Measurements from ENCODE around the gene QPCT. TPM values are rescaled to one million over a fixed set of nuclear protein-coding genes. Genes with fewer than 3 reads are reported as not detected.

Gene QPCT
- total and polyA plus RNA-seq, 2 experiments from 2014 or later = 13.2 TPM

DNA sequence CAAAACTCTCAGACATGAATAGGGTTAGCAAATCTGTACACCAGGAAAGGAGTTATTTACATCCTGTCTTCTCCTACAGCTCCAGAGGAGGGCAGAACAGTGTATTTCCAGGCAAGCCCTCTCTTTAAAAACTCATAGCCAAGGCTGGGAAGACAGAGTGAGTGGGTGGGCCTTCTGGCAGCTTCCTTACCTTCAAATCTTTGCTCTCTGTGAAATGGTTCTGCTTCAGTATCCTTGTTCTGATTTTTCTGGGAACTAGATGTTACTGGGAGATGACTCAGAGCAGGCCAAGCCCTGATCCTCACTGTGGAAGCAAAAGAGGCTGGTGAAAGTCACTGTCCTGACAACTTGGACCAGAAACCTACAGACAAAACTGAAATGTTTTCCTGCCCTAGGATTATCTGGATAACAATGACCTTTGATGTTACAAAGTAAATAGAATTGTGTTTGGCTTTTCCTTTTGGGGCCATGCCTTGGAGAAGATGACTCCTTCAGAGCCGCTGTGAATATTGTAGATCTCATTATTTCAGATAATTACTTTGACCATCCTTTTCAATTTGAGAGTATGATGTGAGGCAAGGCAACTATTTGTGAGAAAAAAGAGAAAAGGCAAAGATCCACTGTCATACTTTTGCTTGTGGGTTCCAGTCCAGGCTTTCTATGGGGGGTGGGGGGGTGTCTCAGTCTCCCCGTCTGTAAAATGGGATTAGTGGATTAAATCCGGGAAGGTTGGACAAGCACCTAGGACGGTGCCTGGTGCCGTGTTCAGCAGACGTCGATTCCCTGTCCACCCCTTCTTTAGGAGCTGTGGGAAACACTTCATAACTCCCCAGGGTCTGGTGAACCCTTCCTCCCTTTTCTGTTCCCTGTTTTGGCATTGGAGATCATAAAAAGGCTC is 644 bp upstream of the QPCT start:
- H3K4me1 Mint-ChIP-seq = peaks cover 25% of the 10 kb centered on the region
- peak overlapping the region; percentile 79 for H3K4me3 ChIP-seq
- H3K27ac ChIP-seq (ENCODE audit: low read depth) = no peak overlapping the region
- no peaks in the 10 kb centered on the region for H3K36me3 Mint-ChIP-seq (ENCODE audit: low read depth)
- H3K36me3 ChIP-seq (ENCODE audit: insufficient read depth) = no peaks in the 10 kb centered on the region
- 0 out of 2 replicates have a peak, but pooled peaks cover 3% of the 10 kb centered on the region for H3K9me2 ChIP-seq (ENCODE audit: insufficient read depth)
- TF ChIP-seq CREB1 (CRISPR knock-in tag; IDR thresholded peaks at IDR 0.05; ENCODE audit: low read depth) = no peak
- TF ChIP-seq, protein P1, sequence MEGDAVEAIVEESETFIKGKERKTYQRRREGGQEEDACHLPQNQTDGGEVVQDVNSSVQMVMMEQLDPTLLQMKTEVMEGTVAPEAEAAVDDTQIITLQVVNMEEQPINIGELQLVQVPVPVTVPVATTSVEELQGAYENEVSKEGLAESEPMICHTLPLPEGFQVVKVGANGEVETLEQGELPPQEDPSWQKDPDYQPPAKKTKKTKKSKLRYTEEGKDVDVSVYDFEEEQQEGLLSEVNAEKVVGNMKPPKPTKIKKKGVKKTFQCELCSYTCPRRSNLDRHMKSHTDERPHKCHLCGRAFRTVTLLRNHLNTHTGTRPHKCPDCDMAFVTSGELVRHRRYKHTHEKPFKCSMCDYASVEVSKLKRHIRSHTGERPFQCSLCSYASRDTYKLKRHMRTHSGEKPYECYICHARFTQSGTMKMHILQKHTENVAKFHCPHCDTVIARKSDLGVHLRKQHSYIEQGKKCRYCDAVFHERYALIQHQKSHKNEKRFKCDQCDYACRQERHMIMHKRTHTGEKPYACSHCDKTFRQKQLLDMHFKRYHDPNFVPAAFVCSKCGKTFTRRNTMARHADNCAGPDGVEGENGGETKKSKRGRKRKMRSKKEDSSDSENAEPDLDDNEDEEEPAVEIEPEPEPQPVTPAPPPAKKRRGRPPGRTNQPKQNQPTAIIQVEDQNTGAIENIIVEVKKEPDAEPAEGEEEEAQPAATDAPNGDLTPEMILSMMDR (conservative IDR thresholded peaks at IDR 0.05; ENCODE audit: low read depth in 2 of 2) = peak; percentile 43 to 49
- TF ChIP-seq, protein P2, sequence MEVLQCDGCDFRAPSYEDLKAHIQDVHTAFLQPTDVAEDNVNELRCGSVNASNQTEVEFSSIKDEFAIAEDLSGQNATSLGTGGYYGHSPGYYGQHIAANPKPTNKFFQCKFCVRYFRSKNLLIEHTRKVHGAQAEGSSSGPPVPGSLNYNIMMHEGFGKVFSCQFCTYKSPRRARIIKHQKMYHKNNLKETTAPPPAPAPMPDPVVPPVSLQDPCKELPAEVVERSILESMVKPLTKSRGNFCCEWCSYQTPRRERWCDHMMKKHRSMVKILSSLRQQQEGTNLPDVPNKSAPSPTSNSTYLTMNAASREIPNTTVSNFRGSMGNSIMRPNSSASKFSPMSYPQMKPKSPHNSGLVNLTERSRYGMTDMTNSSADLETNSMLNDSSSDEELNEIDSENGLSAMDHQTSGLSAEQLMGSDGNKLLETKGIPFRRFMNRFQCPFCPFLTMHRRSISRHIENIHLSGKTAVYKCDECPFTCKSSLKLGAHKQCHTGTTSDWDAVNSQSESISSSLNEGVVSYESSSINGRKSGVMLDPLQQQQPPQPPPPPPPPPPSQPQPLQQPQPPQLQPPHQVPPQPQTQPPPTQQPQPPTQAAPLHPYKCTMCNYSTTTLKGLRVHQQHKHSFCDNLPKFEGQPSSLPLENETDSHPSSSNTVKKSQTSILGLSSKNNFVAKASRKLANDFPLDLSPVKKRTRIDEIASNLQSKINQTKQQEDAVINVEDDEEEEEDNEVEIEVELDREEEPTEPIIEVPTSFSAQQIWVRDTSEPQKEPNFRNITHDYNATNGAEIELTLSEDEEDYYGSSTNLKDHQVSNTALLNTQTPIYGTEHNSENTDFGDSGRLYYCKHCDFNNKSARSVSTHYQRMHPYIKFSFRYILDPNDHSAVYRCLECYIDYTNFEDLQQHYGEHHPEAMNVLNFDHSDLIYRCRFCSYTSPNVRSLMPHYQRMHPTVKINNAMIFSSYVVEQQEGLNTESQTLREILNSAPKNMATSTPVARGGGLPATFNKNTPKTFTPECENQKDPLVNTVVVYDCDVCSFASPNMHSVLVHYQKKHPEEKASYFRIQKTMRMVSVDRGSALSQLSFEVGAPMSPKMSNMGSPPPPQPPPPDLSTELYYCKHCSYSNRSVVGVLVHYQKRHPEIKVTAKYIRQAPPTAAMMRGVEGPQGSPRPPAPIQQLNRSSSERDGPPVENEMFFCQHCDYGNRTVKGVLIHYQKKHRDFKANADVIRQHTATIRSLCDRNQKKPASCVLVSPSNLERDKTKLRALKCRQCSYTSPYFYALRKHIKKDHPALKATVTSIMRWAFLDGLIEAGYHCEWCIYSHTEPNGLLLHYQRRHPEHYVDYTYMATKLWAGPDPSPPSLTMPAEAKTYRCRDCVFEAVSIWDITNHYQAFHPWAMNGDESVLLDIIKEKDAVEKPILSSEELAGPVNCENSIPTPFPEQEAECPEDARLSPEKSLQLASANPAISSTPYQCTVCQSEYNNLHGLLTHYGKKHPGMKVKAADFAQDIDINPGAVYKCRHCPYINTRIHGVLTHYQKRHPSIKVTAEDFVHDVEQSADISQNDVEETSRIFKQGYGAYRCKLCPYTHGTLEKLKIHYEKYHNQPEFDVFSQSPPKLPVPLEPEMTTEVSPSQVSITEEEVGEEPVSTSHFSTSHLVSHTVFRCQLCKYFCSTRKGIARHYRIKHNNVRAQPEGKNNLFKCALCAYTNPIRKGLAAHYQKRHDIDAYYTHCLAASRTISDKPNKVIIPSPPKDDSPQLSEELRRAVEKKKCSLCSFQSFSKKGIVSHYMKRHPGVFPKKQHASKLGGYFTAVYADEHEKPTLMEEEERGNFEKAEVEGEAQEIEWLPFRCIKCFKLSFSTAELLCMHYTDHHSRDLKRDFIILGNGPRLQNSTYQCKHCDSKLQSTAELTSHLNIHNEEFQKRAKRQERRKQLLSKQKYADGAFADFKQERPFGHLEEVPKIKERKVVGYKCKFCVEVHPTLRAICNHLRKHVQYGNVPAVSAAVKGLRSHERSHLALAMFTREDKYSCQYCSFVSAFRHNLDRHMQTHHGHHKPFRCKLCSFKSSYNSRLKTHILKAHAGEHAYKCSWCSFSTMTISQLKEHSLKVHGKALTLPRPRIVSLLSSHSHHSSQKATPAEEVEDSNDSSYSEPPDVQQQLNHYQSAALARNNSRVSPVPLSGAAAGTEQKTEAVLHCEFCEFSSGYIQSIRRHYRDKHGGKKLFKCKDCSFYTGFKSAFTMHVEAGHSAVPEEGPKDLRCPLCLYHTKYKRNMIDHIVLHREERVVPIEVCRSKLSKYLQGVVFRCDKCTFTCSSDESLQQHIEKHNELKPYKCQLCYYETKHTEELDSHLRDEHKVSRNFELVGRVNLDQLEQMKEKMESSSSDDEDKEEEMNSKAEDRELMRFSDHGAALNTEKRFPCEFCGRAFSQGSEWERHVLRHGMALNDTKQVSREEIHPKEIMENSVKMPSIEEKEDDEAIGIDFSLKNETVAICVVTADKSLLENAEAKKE (CRISPR knock-in tag; IDR thresholded peaks at IDR 0.05) = peak; percentile 61; the same call in 1 of the 2 replicates
- no peaks in the 10 kb centered on the region for H3K9me3 Mint-ChIP-seq
- DNase-seq (ENCODE audit: low spot score) (peak; percentile 43), ATAC-seq (peak; percentile 58)
- H3K27ac Mint-ChIP-seq = no peak overlapping the region
- peaks cover 10% of the 10 kb centered on the region for H3K27me3 ChIP-seq (ENCODE audit: insufficient read depth)
- peaks cover 6% of the 10 kb centered on the region; the same call in 1 of the 2 replicates for H3F3A ChIP-seq (replicated peaks; ENCODE audit: low read depth)
- peak overlapping the region; percentile 95 for H2AFZ ChIP-seq
- H3K4me3 Mint-ChIP-seq = peak overlapping the region; percentile 76
- peak overlapping the region; percentile 84 for H3K4me2 ChIP-seq
- H3K27me3 Mint-ChIP-seq (ENCODE audit: insufficient read depth, low read depth, poor library complexity) = peaks cover 7% of the 10 kb centered on the region
- H3K4me1 ChIP-seq (ENCODE audit: insufficient read depth) = peaks cover 26% of the 10 kb centered on the region
- H4K20me1 ChIP-seq (replicated peaks; ENCODE audit: insufficient read depth) = no peaks in the 10 kb centered on the region
- no peaks in the 10 kb centered on the region for H3K79me2 ChIP-seq (replicated peaks; ENCODE audit: insufficient read depth)

Measured in GM23338 (cell line).